Endothelial cell (in vitro differentiated cells): Measurements from ENCODE around the gene CLEC2L. TPM values are rescaled to one million over a fixed set of nuclear protein-coding genes. Genes with fewer than 3 reads are reported as not detected.

ENCODE experiments used
- DNase-seq: peaks from one replicate; pipeline ENCODE4 v3.0.0; 2021; ENCODE audit warnings: low spot score
- H3K27ac Mint-ChIP-seq: one replicate; pipeline ENCODE4 v1.8.0; 2021; ENCODE audit warnings: mixed read lengths, inconsistent platforms; ENCODE audit not compliant: unreplicated experiment
- H3K27me3 Mint-ChIP-seq: one replicate; pipeline ENCODE4 v1.8.0; 2021; ENCODE audit warnings: mild to moderate bottlenecking, moderate library complexity, mixed read lengths, inconsistent platforms; ENCODE audit not compliant: unreplicated experiment
- H3K36me3 Mint-ChIP-seq: one replicate; pipeline ENCODE4 v1.8.0; 2021; ENCODE audit warnings: mild to moderate bottlenecking, low read depth, mixed read lengths, inconsistent platforms; ENCODE audit not compliant: unreplicated experiment
- H3K4me1 Mint-ChIP-seq: one replicate; pipeline ENCODE4 v1.8.0; 2021; ENCODE audit warnings: mild to moderate bottlenecking, mixed read lengths, inconsistent platforms; ENCODE audit not compliant: unreplicated experiment
- H3K4me3 Mint-ChIP-seq: one replicate; pipeline ENCODE4 v1.8.0; 2021; ENCODE audit warnings: mild to moderate bottlenecking, mixed read lengths, inconsistent platforms; ENCODE audit not compliant: unreplicated experiment
- H3K9me3 Mint-ChIP-seq: one replicate; pipeline ENCODE4 v1.8.0; 2021; ENCODE audit warnings: mixed read lengths, inconsistent platforms; ENCODE audit not compliant: unreplicated experiment
- CTCF ChIP-seq: fragments of 200-600 bp; sonication (generic); IDR thresholded peaks from one replicate; pipeline ENCODE4 v1.5.0; 2021; ENCODE audit warnings: antibody characterized with exemption; ENCODE audit not compliant: unreplicated experiment
- total RNA-seq: library from RNA; stranded (reverse); fragmentation: NEBNext Ultra II Directional; extraction: Animal tissue kit (Norgen Biotek cat#: 25700); gene quantifications from one replicate; pipeline ENCODE4 v1.2.1, GENCODE V29; 2021; ENCODE audit not compliant: unreplicated experiment

CLEC2L gene
- total RNA-seq, 1 donor from 2014 or later, result not detected

DNA sequence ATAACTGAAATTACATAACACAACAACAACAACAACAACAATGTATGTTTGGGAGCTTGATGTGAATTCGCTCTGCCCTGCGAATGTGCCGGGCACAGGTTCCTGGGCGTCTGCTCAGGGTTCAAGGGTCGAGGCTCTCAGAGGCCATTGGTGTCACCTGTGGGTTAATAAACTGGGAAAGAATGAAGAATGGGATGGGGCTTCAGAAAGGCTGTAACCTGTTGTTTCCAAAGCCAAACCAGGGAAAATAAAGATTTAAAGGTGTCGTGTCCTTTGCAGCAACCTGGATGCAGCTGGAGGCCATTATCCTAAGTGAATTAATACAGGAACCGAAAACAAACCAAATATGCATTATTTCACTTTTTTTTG is 22.7 kb upstream of the CLEC2L start:
- H3K36me3 Mint-ChIP-seq, result no peaks in the 10 kb centered on the region
- DNase-seq, result no peak
- no peak overlapping the region for H3K27ac Mint-ChIP-seq
- no peaks in the 10 kb centered on the region for H3K9me3 Mint-ChIP-seq
- H3K4me3 Mint-ChIP-seq, result no peak overlapping the region
- peaks cover 3% of the 10 kb centered on the region for H3K27me3 Mint-ChIP-seq
- no peaks in the 10 kb centered on the region for H3K4me1 Mint-ChIP-seq
- no peak for TF ChIP-seq CTCF

DNA sequence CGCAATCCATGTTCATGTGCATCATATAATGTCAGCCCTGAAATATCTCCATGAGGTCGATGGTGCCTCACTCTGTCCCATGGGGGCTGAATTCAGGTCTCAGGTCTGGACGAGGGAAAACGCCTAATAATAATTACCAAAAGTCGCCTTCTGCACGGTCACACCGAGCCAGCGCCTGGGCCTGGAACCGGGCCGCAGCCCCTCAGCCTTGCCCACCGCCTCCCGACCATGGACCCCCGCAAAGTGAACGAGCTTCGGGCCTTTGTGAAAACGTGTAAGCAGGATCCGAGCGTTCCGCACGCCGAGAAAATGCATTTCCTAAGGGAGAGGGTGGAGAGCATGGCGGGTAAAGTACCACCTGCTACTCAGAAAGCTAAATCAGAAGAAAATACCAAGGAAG is 21.3 kb upstream of the CLEC2L start:
- peaks cover 4% of the 10 kb centered on the region for H3K4me1 Mint-ChIP-seq
- no peak for DNase-seq
- H3K27ac Mint-ChIP-seq, result no peak overlapping the region
- no peaks in the 10 kb centered on the region for H3K9me3 Mint-ChIP-seq
- peaks cover 3% of the 10 kb centered on the region for H3K27me3 Mint-ChIP-seq
- no peaks in the 10 kb centered on the region for H3K36me3 Mint-ChIP-seq
- no peak overlapping the region for H3K4me3 Mint-ChIP-seq
- TF ChIP-seq CTCF, result no peak

DNA sequence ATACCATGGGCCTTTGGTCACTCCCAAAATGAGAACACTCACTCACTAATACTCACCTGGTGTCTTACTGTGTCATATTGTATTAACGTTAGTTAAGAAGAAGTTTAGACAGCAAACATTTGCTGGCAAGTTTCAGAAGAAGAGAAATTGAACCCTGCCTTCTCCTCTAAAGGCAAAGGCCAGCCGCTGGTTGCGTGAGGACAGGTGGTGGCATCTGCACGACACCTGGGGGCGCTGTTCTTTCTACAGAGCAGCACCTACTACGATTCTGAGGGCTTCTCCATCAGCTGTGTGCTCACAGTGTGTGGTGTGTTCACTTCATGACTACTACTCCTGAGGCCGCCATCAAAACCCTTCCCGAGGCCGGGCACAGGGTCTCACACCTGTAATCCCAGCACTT is 17.9 kb upstream of the CLEC2L start:
- H3K4me3 Mint-ChIP-seq, result no peak overlapping the region
- H3K27ac Mint-ChIP-seq, result no peak overlapping the region
- peak; percentile 68 for TF ChIP-seq CTCF
- H3K36me3 Mint-ChIP-seq, result no peaks in the 10 kb centered on the region
- H3K9me3 Mint-ChIP-seq, result no peaks in the 10 kb centered on the region
- peak; percentile 60 for DNase-seq
- H3K4me1 Mint-ChIP-seq, result peaks cover 4% of the 10 kb centered on the region
- no peaks in the 10 kb centered on the region for H3K27me3 Mint-ChIP-seq

- H3K4me3 Mint-ChIP-seq, result no peak overlapping the region
- no peaks in the 10 kb centered on the region for H3K36me3 Mint-ChIP-seq
- H3K27ac Mint-ChIP-seq, result no peak overlapping the region
- no peak for TF ChIP-seq CTCF
- H3K9me3 Mint-ChIP-seq, result no peaks in the 10 kb centered on the region
- peaks cover 4% of the 10 kb centered on the region for H3K4me1 Mint-ChIP-seq
- H3K27me3 Mint-ChIP-seq, result no peaks in the 10 kb centered on the region
- no peak for DNase-seq
Observed at GRCh38 chr7:139509535-139509934, 13.9 kb upstream of the CLEC2L start.

GRCh38 chr7:139511315-139511714 is 12.2 kb upstream of the CLEC2L start:
- Mint-ChIP-seq H3K4me3 (no peak overlapping the region), H3K27me3 (no peaks in the 10 kb centered on the region), H3K9me3 (no peaks in the 10 kb centered on the region), H3K27ac (no peak overlapping the region), H3K36me3 (no peaks in the 10 kb centered on the region), H3K4me1 (peaks cover under 1% of the 10 kb centered on the region)
- TF ChIP-seq CTCF, result no peak
- no peak for DNase-seq
